Karpas-422 (cell line): ENCODE results near the gene TNK2. TPM values are rescaled to one million over a fixed set of nuclear protein-coding genes. Genes with fewer than 3 reads are reported as not detected.

Source experiments
- DNase-seq: peaks from one replicate; pipeline ENCODE4 v3.0.0-alpha.2; 2015
- H2AFZ ChIP-seq: fragments of 200-600 bp; sonication (generic); 2 replicates; pipeline ENCODE4 v1.6.1; 2014; ENCODE audit warnings: antibody characterized with exemption, low read length, mixed read lengths
- H3K27ac ChIP-seq: fragments of 200-600 bp; sonication (generic); 2 replicates; pipeline ENCODE4 v1.5.1; 2014; ENCODE audit warnings: mild to moderate bottlenecking, low read length, moderate library complexity
- H3K27me3 ChIP-seq: fragments of 200-600 bp; sonication (generic); 2 replicates; pipeline ENCODE4 v1.6.1; 2014; ENCODE audit warnings: low read length, mixed read lengths
- H3K36me3 ChIP-seq: fragments of 200-600 bp; sonication (generic); 2 replicates; pipeline ENCODE4 v1.6.1; 2014; ENCODE audit warnings: low read length, mixed read lengths; ENCODE audit not compliant: insufficient read depth
- H3K4me1 ChIP-seq: fragments of 200-600 bp; sonication (generic); 2 replicates; pipeline ENCODE4 v1.6.1; 2014; ENCODE audit warnings: mild to moderate bottlenecking, low read length, mixed read lengths
- H3K4me2 ChIP-seq: fragments of 200-600 bp; sonication (generic); 2 replicates; pipeline ENCODE4 v1.6.1; 2014; ENCODE audit warnings: low read length, low read depth, mild to moderate bottlenecking; ENCODE audit not compliant: poor library complexity, severe bottlenecking
- H3K4me3 ChIP-seq: fragments of 200-600 bp; sonication (generic); 2 replicates; pipeline ENCODE4 v1.5.1; 2014; ENCODE audit warnings: mild to moderate bottlenecking, antibody characterized with exemption, low read length, mixed read lengths
- H3K79me2 ChIP-seq: fragments of 200-600 bp; sonication (generic); 2 replicates; pipeline ENCODE4 v1.6.1; 2014; ENCODE audit warnings: mild to moderate bottlenecking, low read length, mixed read lengths
- H3K9ac ChIP-seq: fragments of 200-600 bp; sonication (generic); 2 replicates; pipeline ENCODE4 v1.6.0; 2014; ENCODE audit warnings: low read length
- H3K9me2 ChIP-seq: fragments of 200-600 bp; sonication (generic), shearing (Covaris generic); replicated peaks from 2 replicates; pipeline ENCODE4 v1.6.0; 2014; ENCODE audit warnings: mild to moderate bottlenecking, low read length, moderate library complexity; ENCODE audit not compliant: insufficient read depth
- H3K9me3 ChIP-seq: fragments of 300-700, 200-600 bp; sonication (generic); 2 replicates; pipeline ENCODE4 v1.6.1; 2014; ENCODE audit warnings: low read length, mixed read lengths
- H4K20me1 ChIP-seq: fragments of 200-600 bp; sonication (generic); 2 replicates; pipeline ENCODE4 v1.6.1; 2014; ENCODE audit warnings: mild to moderate bottlenecking, antibody characterized with exemption, low read length, low read depth; ENCODE audit not compliant: insufficient read depth
- total RNA-seq: library from RNA; depleted of rRNA; stranded (reverse); fragments of >200 nt; shearing (Covaris generic); gene quantifications from 2 replicates; pipeline ENCODE4 v1.2.3, GENCODE V29; 2014; ENCODE audit warnings: low replicate concordance

Gene TNK2
- total RNA-seq, 1 experiment from 2014 or later: 25.5 TPM

DNA sequence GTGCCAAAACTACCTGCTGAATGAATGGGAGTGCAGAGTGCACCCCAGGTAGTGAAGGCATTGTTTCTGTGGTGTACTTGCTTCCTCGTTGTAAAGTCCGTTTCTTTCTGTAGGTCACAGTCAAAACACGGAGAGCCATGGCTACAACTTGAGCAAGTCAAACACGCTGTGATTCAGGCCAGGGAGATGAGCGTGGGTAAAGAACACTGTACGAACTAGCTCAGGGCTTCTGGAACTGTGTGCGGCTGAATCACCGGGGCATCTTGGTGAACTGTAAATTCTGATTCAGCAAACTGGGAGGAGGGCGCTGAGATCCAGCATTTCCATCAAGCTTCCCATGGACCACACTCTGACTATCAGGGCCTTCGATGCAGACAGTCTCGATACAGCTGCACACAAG lies 5.0 kb upstream of the TNK2 start:
- no peak for DNase-seq
- H3K4me3 ChIP-seq: no peak overlapping the region
- H4K20me1 ChIP-seq: no peaks in the 10 kb centered on the region
- H3K9me3 ChIP-seq: no peaks in the 10 kb centered on the region
- no peaks in the 10 kb centered on the region for H3K79me2 ChIP-seq
- no peak overlapping the region for H3K4me2 ChIP-seq
- no peaks in the 10 kb centered on the region for H3K36me3 ChIP-seq
- no peak overlapping the region for H3K27ac ChIP-seq
- no peaks in the 10 kb centered on the region for H3K9me2 ChIP-seq
- H3K9ac ChIP-seq: no peak overlapping the region
- no peaks in the 10 kb centered on the region for H3K27me3 ChIP-seq
- H2AFZ ChIP-seq: no peak overlapping the region
- peaks cover 20% of the 10 kb centered on the region for H3K4me1 ChIP-seq

DNA sequence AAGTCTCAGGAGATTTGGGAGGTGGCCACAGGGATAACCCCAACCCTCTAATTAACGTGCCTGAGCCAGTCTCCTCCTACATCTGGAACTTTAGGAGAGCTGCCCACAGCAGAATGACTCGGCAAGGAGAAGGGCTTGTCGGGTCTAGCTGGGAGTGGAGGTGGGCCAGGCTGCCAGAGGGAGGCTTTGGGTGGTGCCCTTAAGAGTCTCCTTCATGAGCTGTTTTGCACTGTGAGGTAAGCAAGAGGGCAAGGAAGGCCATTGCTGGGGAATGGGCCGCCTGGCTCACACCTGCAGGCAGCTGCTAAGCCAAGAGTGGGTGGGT lies 3.6 kb upstream of the TNK2 start:
- H3K4me3 ChIP-seq: no peak overlapping the region
- H3K36me3 ChIP-seq: no peaks in the 10 kb centered on the region
- H2AFZ ChIP-seq: no peak overlapping the region
- H3K9me3 ChIP-seq: no peaks in the 10 kb centered on the region
- H3K27ac ChIP-seq: no peak overlapping the region
- no peaks in the 10 kb centered on the region for H3K27me3 ChIP-seq
- no peak overlapping the region for H3K9ac ChIP-seq
- no peaks in the 10 kb centered on the region; the same call in 1 of the 2 replicates for H4K20me1 ChIP-seq
- H3K4me1 ChIP-seq: peaks cover 35% of the 10 kb centered on the region
- no peaks in the 10 kb centered on the region for H3K79me2 ChIP-seq
- no peak overlapping the region for H3K4me2 ChIP-seq
- DNase-seq: no peak
- H3K9me2 ChIP-seq: no peaks in the 10 kb centered on the region

DNA sequence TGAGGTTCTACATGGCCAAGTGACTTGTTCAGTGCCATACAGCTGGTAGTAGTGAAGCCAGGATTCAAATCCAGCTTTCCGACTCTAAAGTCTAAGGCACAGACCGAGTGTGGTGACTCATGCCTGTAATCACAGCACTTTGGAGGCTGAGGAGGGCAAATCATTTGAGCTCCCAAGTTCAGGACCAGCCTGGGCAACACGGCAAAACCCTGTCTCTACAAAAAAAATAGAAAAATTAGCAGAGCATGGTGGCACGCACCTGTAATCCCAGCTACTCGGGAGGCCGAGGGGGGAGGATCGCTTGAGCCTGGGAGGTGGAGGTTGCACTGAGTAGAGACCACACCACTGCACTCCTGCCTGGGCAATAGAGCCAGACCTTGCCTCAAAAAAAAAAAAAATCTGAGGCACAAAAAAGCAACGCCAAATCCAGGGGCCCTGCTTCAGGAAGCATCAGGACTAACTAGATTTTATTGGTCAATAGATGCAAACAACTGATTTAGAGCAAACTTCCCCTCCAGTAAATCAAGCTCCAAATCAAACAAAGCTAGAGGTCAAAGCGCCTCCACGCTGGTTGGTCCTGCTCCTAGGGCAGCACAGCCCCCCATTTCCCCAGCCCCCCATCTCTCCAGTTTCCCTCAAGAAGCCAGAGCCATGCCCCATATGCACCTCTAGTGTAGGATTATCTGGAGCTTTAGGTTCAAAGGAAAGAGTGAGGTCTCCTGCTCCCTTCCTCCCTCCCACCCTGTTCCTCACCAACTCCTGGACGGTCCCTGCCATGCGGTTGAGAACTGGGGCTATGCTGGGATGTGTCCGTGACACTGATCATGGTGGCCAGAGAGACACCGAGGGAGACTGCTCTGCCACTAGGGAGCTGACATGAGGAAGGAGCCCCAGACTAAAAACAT lies 2.9 kb upstream of the TNK2 start:
- Histone ChIP-seq H3K9ac (no peak overlapping the region), H3K79me2 (no peaks in the 10 kb centered on the region), H3K9me3 (no peaks in the 10 kb centered on the region), H3K4me2 (no peak overlapping the region), H3K36me3 (no peaks in the 10 kb centered on the region), H4K20me1 (peaks cover 2% of the 10 kb centered on the region; the same call in 1 of the 2 replicates), H3K4me1 (peaks cover 41% of the 10 kb centered on the region), H3K4me3 (no peak overlapping the region), H3K27ac (no peak overlapping the region), H3K27me3 (no peaks in the 10 kb centered on the region), H2AFZ (no peak overlapping the region), H3K9me2 (no peaks in the 10 kb centered on the region)
- DNase-seq: no peak

DNA sequence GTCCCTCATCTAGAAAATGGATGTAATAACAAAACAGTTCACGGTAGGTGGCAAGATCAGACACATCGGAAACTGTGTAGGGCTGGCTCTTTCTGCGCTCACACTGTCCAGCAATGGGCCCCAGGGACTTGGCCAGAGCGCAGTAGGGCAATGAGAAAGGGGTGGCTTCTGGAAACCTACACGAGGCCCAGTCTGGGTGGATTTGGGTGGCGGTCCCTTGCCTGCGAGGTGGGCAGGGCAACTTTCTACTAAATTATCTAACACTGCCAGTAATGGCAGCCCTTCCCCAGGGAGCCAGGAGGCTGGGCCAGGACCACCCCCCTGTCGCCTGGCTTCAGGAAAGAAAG lies 2.1 kb upstream of the TNK2 start:
- H2AFZ ChIP-seq: no peak overlapping the region
- DNase-seq: no peak
- peaks cover 46% of the 10 kb centered on the region for H3K4me1 ChIP-seq
- H3K4me2 ChIP-seq: peak overlapping the region; percentile 81
- peaks cover 4% of the 10 kb centered on the region; the same call in 1 of the 2 replicates for H4K20me1 ChIP-seq
- H3K36me3 ChIP-seq: no peaks in the 10 kb centered on the region
- H3K27ac ChIP-seq: no peak overlapping the region
- H3K79me2 ChIP-seq: no peaks in the 10 kb centered on the region
- peak overlapping the region; percentile 71; the same call in 1 of the 2 replicates for H3K9ac ChIP-seq
- H3K27me3 ChIP-seq: no peaks in the 10 kb centered on the region
- no peak overlapping the region; the same call in 1 of the 2 replicates for H3K4me3 ChIP-seq
- H3K9me2 ChIP-seq: no peaks in the 10 kb centered on the region
- H3K9me3 ChIP-seq: no peaks in the 10 kb centered on the region

DNA sequence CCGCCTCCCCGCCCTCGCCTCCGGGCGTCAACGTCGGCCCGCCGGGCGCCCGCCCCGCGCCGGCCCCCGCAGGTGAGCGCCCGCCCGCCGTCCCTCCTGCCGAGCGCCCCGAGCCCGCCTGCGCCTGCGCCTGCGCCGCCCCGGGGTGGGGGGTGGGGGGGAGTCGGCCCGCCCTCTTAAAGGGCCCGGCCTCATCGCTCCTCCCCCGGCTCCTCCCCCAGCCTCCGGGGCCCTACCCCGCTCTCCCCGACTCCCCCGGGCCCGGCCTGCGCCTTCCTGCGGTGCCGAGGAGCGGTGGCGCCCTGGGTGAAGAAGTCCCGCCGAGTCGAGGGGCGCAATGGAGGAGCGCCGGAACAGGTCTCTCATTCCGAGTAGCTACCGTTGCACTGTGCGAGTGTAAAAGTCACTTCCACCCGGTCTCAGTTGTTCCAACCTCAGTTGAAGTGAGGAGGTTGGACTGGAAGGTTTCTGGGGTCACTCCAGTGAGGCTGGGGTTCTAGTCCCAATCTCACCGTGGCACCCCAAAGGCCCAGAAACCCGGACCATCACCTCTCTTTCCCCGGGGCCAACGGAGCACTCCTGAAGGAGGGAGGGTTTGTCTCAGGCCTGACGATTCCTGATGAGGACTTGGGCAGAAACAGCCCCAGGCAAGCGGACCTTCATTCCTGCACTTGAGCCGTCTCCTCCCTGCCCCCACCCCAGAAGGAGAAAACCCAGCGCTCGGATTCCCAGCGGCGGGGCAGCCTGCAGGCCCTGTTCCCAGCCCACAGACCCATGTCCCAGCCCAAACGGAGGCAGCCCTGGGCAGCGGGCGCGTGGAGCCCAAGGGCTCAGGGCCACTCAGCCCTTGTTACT lies 1.5 kb upstream of the TNK2 start:
- no peaks in the 10 kb centered on the region for H3K79me2 ChIP-seq
- H3K27ac ChIP-seq: no peak overlapping the region
- peak overlapping the region; percentile 65 for H3K4me3 ChIP-seq
- peak; percentile 98 for DNase-seq
- H3K27me3 ChIP-seq: no peaks in the 10 kb centered on the region
- H2AFZ ChIP-seq: peak overlapping the region; percentile 80
- H3K4me1 ChIP-seq: peaks cover 43% of the 10 kb centered on the region
- no peaks in the 10 kb centered on the region for H3K9me3 ChIP-seq
- no peaks in the 10 kb centered on the region for H3K36me3 ChIP-seq
- no peaks in the 10 kb centered on the region for H3K9me2 ChIP-seq
- peak overlapping the region; percentile 71 for H3K9ac ChIP-seq
- peak overlapping the region; percentile 81 for H3K4me2 ChIP-seq
- H4K20me1 ChIP-seq: peaks cover 4% of the 10 kb centered on the region; the same call in 1 of the 2 replicates

GRCh38 chr3:195908694-195909581 lies 587 bp upstream of the TNK2 start:
- Histone ChIP-seq H3K9ac (peak overlapping the region; percentile 72), H3K27me3 (no peaks in the 10 kb centered on the region), H3K27ac (no peak overlapping the region), H3K79me2 (no peaks in the 10 kb centered on the region), H3K4me2 (peak overlapping the region; percentile 76), H2AFZ (no peak overlapping the region), H3K4me1 (peaks cover 40% of the 10 kb centered on the region), H4K20me1 (peaks cover 4% of the 10 kb centered on the region; the same call in 1 of the 2 replicates), H3K9me3 (no peaks in the 10 kb centered on the region), H3K36me3 (no peaks in the 10 kb centered on the region), H3K9me2 (no peaks in the 10 kb centered on the region), H3K4me3 (peak overlapping the region; percentile 68)
- peak; percentile 77 for DNase-seq

- H3K36me3 ChIP-seq: no peaks in the 10 kb centered on the region
- H3K4me3 ChIP-seq: peak overlapping the region; percentile 68; the same call in 1 of the 2 replicates
- no peak overlapping the region for H2AFZ ChIP-seq
- peak overlapping the region; percentile 72 for H3K9ac ChIP-seq
- no peak overlapping the region for H3K27ac ChIP-seq
- H4K20me1 ChIP-seq: peaks cover 4% of the 10 kb centered on the region; the same call in 1 of the 2 replicates
- no peaks in the 10 kb centered on the region for H3K9me3 ChIP-seq
- DNase-seq: no peak
- H3K9me2 ChIP-seq: no peaks in the 10 kb centered on the region
- H3K27me3 ChIP-seq: no peaks in the 10 kb centered on the region
- no peaks in the 10 kb centered on the region for H3K79me2 ChIP-seq
- H3K4me1 ChIP-seq: peaks cover 48% of the 10 kb centered on the region
- peak overlapping the region; percentile 76 for H3K4me2 ChIP-seq
Observed at GRCh38 chr3:195907684-195907933, 742 bp downstream of the TNK2 start.
